GM23338 (cell line): ENCODE results near the gene BID. TPM values are rescaled to one million over a fixed set of nuclear protein-coding genes. Genes with fewer than 3 reads are reported as not detected.

Experiments used
- ATAC-seq: fragments of 200-7000 bp; cut with Tn5 transposase; 3 replicates; pipeline ENCODE4 v1.9.1; 2020
- DNase-seq: peaks from one replicate; pipeline ENCODE4 v3.0.0-alpha.2; 2015; ENCODE audit warnings: low spot score
- H2AFZ ChIP-seq: fragments of 200-600 bp; sonication (generic); 2 replicates; pipeline ENCODE4 v1.8.0; 2016; ENCODE audit warnings: antibody characterized with exemption, mild to moderate bottlenecking, moderate library complexity
- H3F3A ChIP-seq: fragments of 200-600 bp; sonication (generic); replicated peaks from 2 replicates; pipeline ENCODE4 v1.8.0; 2017; ENCODE audit warnings: antibody characterized with exemption, mixed run types, low read depth
- H3K27ac ChIP-seq: fragments of 200-600 bp; sonication (generic); 2 replicates; pipeline ENCODE4 v1.6.1; 2016; ENCODE audit warnings: low read depth
- H3K27me3 ChIP-seq: fragments of 200-600 bp; sonication (generic); 2 replicates; pipeline ENCODE4 v1.8.0; 2016; ENCODE audit warnings: mild to moderate bottlenecking, mixed run types, moderate library complexity; ENCODE audit not compliant: insufficient read depth
- H3K36me3 ChIP-seq: fragments of 200-600 bp; sonication (generic); 2 replicates; pipeline ENCODE4 v1.8.0; 2016; ENCODE audit warnings: mild to moderate bottlenecking; ENCODE audit not compliant: insufficient read depth
- H3K4me1 ChIP-seq: fragments of 200-600 bp; sonication (generic); 2 replicates; pipeline ENCODE4 v1.8.0; 2016; ENCODE audit warnings: mild to moderate bottlenecking, moderate library complexity; ENCODE audit not compliant: insufficient read depth
- H3K4me2 ChIP-seq: fragments of 200-600 bp; sonication (generic); 2 replicates; pipeline ENCODE4 v1.7.1; 2017; ENCODE audit warnings: mixed run types
- H3K4me3 ChIP-seq: fragments of 200-600 bp; sonication (generic); 2 replicates; pipeline ENCODE4 v1.6.1; 2016; ENCODE audit warnings: mixed run types
- H3K79me2 ChIP-seq: fragments of 200-600 bp; sonication (generic); replicated peaks from 2 replicates; pipeline ENCODE4 v1.8.0; 2017; ENCODE audit warnings: mild to moderate bottlenecking; ENCODE audit not compliant: insufficient read depth
- H3K9me2 ChIP-seq: fragments of 200-600 bp; sonication (generic); 2 replicates; pipeline ENCODE4 v1.8.0; 2017; ENCODE audit not compliant: insufficient read depth
- H4K20me1 ChIP-seq: fragments of 200-600 bp; sonication (generic); replicated peaks from 2 replicates; pipeline ENCODE4 v1.8.0; 2017; ENCODE audit warnings: mild to moderate bottlenecking; ENCODE audit not compliant: insufficient read depth
- H3K27ac Mint-ChIP-seq: 2 replicates; pipeline ENCODE4 v1.8.0; 2020; ENCODE audit warnings: inconsistent platforms, mild to moderate bottlenecking, moderate library complexity, mixed read lengths
- H3K27me3 Mint-ChIP-seq: 3 replicates; pipeline ENCODE4 v1.8.0; 2022; ENCODE audit warnings: low read depth, mild to moderate bottlenecking, moderate library complexity, mixed read lengths, inconsistent platforms; ENCODE audit not compliant: insufficient read depth, poor library complexity
- H3K36me3 Mint-ChIP-seq: 3 replicates; pipeline ENCODE4 v1.8.0; 2021; ENCODE audit warnings: low read depth, mild to moderate bottlenecking, inconsistent platforms, moderate library complexity, mixed read lengths
- H3K4me1 Mint-ChIP-seq: 3 replicates; pipeline ENCODE4 v1.8.0; 2020; ENCODE audit warnings: mild to moderate bottlenecking, inconsistent platforms, mixed read lengths
- H3K4me3 Mint-ChIP-seq: 3 replicates; pipeline ENCODE4 v1.8.0; 2021; ENCODE audit warnings: moderate library complexity, mild to moderate bottlenecking, inconsistent platforms, mixed read lengths
- H3K9me3 Mint-ChIP-seq: 3 replicates; pipeline ENCODE4 v1.8.0; 2020; ENCODE audit warnings: moderate library complexity, mild to moderate bottlenecking, inconsistent platforms, mixed read lengths
- CREB1 ChIP-seq: fragments of 250-450 bp; sonication (Bioruptor Pico); IDR thresholded peaks from 2 replicates; pipeline ENCODE4 v1.5.0; 2020; ENCODE audit warnings: low read depth, mild to moderate bottlenecking, moderate library complexity
- EZH2 ChIP-seq: fragments of 200-600 bp; sonication (generic); IDR thresholded peaks from one replicate; pipeline ENCODE4 v1.8.0; 2017; ENCODE audit warnings: antibody characterized with exemption, mild to moderate bottlenecking, low read depth; ENCODE audit not compliant: unreplicated experiment
- EZH2phosphoT487 ChIP-seq: fragments of 200-600 bp; sonication (generic); IDR thresholded peaks from one replicate; pipeline ENCODE4 v1.8.1; 2018; ENCODE audit warnings: antibody characterized with exemption; ENCODE audit not compliant: unreplicated experiment
- JUNB ChIP-seq: IDR thresholded peaks from one replicate; pipeline ENCODE4 v1.6.1; 2016; ENCODE audit warnings: antibody characterized with exemption; ENCODE audit not compliant: unreplicated experiment
- NANOG ChIP-seq: IDR thresholded peaks from 2 replicates; pipeline ENCODE4 v1.6.1; 2016; ENCODE audit warnings: antibody characterized with exemption, borderline replicate concordance
- POLR2AphosphoS5 ChIP-seq: IDR thresholded peaks from 2 replicates; pipeline ENCODE4 v1.6.1; 2016; ENCODE audit warnings: antibody characterized with exemption, low read depth
- STAT1 ChIP-seq: IDR thresholded peaks from one replicate; pipeline ENCODE4 v1.6.1; 2016; ENCODE audit warnings: antibody characterized with exemption; ENCODE audit not compliant: unreplicated experiment
- ZNF114 ChIP-seq: fragments of 250-450 bp; sonication (Bioruptor Pico); IDR thresholded peaks from 2 replicates; pipeline ENCODE4 v1.5.0; 2020; ENCODE audit warnings: mild to moderate bottlenecking, moderate library complexity
- ZNF331 ChIP-seq: fragments of 250-450 bp; sonication (Bioruptor Pico); IDR thresholded peaks from 2 replicates; pipeline ENCODE4 v1.5.0; 2020; ENCODE audit warnings: low read depth, mild to moderate bottlenecking, moderate library complexity
- polyA plus RNA-seq: library from polyadenylated mRNA; unstranded; fragments of >200 nt; fragmentation: Nextera tagmentation; extraction: Ambion mirVana; gene quantifications from 2 replicates; pipeline ENCODE4 v1.2.1, GENCODE V29; 2016
- total RNA-seq: library from RNA; depleted of rRNA; stranded (reverse); fragments of >200 nt; shearing (Covaris generic); gene quantifications from 2 replicates; pipeline ENCODE4 v1.2.3, GENCODE V29; 2014
- TF ChIP-seq, protein P1 (sequence below), 2 experiments: fragments of 200-600 bp in 1 of 2; sonication (generic) in 1 of 2; conservative IDR thresholded peaks; 2 replicates each; pipeline versions ENCODE4 v1.5.1 to v1.6.1; 2016 to 2017; ENCODE audit warnings: antibody characterized with exemption in 2 of 2, low read depth in 2 of 2, mild to moderate bottlenecking in 2 of 2, moderate library complexity in 1 of 2
- TF ChIP-seq, protein P2 (sequence below): fragments of 250-450 bp; sonication (Bioruptor Pico); IDR thresholded peaks from 2 replicates; pipeline ENCODE4 v1.5.0; 2020; ENCODE audit warnings: mild to moderate bottlenecking, moderate library complexity
- TF ChIP-seq, protein P3 (sequence below): IDR thresholded peaks from 2 replicates; pipeline ENCODE4 v1.6.1; 2016; ENCODE audit warnings: antibody characterized with exemption
- TF ChIP-seq, protein P4 (sequence below): IDR thresholded peaks from one replicate; pipeline ENCODE4 v1.6.1; 2018; ENCODE audit warnings: antibody characterized with exemption; ENCODE audit not compliant: unreplicated experiment

The BID gene
- total and polyA plus RNA-seq, 2 experiments from 2014 or later, result 65.1 to 125 TPM

DNA sequence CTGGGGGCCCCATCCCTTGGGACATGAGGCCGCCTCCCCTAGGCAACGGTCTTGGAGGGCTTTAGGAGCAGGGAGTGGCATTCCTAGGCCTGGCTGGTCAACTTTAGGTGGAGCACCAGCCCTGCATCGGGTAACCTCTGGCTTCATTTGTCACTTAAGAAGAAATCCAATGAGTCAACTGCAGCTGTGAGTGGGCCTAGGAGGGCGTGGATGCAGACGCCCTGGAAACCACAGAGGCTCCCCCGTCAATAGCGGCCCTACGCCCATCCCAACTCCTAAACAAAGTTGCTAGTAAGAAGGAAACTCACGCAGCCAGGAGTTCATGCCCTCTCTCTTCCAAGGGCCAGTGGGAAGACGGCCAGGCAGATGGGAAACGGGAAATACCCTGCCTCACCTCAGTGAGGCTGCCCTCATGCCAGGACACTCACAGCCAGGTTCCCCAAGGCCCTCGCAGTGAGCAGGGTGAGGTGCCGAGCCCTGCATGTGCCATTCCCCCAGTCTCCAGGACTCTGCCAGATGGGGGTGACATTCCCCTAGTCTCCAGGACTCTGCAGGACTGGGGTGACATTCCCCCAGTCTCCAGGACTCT, 20.8 kb downstream of the BID start (continued):
- TF ChIP-seq POLR2AphosphoS5, result no peak

DNA sequence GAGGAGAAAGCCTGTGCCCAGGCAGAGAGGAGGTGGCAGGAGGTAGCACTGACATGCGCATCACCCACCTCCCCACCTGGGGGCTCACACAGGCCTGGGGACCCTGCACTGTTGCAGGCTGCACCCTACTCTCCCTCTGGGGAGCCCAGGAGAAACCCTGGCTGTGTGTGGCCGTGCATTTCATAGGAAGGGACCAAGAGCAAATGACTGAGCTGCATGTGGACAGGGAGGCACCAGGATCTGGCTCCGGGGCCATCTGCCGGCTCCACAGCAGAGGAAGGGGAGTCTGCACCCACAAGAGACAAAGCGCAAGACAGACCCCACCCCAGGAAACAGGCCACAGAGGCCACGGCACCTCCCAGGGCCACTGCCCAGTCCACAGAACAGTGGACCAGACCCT, 22.7 kb downstream of the BID start:
- Mint-ChIP-seq H3K4me1 (peaks cover under 1% of the 10 kb centered on the region; the same call in 1 of the 3 replicates), H3K36me3 (0 out of 3 replicates have a peak, but pooled peaks cover 3% of the 10 kb centered on the region), H3K27ac (peak overlapping the region; percentile 46; the same call in 1 of the 2 replicates), H3K9me3 (no peaks in the 10 kb centered on the region), H3K27me3 (peaks cover 11% of the 10 kb centered on the region), H3K4me3 (no peak overlapping the region)
- DNase-seq, result no peak
- TF ChIP-seq NANOG (no peak), POLR2AphosphoS5 (no peak), EZH2 (no peak), JUNB (no peak), ZNF114 (CRISPR knock-in tag) (no peak), CREB1 (CRISPR knock-in tag) (no peak), ZNF331 (no peak), STAT1 (no peak), EZH2phosphoT487 (no peak)
- TF ChIP-seq, protein P1, sequence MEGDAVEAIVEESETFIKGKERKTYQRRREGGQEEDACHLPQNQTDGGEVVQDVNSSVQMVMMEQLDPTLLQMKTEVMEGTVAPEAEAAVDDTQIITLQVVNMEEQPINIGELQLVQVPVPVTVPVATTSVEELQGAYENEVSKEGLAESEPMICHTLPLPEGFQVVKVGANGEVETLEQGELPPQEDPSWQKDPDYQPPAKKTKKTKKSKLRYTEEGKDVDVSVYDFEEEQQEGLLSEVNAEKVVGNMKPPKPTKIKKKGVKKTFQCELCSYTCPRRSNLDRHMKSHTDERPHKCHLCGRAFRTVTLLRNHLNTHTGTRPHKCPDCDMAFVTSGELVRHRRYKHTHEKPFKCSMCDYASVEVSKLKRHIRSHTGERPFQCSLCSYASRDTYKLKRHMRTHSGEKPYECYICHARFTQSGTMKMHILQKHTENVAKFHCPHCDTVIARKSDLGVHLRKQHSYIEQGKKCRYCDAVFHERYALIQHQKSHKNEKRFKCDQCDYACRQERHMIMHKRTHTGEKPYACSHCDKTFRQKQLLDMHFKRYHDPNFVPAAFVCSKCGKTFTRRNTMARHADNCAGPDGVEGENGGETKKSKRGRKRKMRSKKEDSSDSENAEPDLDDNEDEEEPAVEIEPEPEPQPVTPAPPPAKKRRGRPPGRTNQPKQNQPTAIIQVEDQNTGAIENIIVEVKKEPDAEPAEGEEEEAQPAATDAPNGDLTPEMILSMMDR (conservative IDR thresholded peaks at IDR 0.05; ENCODE audit: low read depth in 2 of 2), result no peak
- TF ChIP-seq, protein P2, sequence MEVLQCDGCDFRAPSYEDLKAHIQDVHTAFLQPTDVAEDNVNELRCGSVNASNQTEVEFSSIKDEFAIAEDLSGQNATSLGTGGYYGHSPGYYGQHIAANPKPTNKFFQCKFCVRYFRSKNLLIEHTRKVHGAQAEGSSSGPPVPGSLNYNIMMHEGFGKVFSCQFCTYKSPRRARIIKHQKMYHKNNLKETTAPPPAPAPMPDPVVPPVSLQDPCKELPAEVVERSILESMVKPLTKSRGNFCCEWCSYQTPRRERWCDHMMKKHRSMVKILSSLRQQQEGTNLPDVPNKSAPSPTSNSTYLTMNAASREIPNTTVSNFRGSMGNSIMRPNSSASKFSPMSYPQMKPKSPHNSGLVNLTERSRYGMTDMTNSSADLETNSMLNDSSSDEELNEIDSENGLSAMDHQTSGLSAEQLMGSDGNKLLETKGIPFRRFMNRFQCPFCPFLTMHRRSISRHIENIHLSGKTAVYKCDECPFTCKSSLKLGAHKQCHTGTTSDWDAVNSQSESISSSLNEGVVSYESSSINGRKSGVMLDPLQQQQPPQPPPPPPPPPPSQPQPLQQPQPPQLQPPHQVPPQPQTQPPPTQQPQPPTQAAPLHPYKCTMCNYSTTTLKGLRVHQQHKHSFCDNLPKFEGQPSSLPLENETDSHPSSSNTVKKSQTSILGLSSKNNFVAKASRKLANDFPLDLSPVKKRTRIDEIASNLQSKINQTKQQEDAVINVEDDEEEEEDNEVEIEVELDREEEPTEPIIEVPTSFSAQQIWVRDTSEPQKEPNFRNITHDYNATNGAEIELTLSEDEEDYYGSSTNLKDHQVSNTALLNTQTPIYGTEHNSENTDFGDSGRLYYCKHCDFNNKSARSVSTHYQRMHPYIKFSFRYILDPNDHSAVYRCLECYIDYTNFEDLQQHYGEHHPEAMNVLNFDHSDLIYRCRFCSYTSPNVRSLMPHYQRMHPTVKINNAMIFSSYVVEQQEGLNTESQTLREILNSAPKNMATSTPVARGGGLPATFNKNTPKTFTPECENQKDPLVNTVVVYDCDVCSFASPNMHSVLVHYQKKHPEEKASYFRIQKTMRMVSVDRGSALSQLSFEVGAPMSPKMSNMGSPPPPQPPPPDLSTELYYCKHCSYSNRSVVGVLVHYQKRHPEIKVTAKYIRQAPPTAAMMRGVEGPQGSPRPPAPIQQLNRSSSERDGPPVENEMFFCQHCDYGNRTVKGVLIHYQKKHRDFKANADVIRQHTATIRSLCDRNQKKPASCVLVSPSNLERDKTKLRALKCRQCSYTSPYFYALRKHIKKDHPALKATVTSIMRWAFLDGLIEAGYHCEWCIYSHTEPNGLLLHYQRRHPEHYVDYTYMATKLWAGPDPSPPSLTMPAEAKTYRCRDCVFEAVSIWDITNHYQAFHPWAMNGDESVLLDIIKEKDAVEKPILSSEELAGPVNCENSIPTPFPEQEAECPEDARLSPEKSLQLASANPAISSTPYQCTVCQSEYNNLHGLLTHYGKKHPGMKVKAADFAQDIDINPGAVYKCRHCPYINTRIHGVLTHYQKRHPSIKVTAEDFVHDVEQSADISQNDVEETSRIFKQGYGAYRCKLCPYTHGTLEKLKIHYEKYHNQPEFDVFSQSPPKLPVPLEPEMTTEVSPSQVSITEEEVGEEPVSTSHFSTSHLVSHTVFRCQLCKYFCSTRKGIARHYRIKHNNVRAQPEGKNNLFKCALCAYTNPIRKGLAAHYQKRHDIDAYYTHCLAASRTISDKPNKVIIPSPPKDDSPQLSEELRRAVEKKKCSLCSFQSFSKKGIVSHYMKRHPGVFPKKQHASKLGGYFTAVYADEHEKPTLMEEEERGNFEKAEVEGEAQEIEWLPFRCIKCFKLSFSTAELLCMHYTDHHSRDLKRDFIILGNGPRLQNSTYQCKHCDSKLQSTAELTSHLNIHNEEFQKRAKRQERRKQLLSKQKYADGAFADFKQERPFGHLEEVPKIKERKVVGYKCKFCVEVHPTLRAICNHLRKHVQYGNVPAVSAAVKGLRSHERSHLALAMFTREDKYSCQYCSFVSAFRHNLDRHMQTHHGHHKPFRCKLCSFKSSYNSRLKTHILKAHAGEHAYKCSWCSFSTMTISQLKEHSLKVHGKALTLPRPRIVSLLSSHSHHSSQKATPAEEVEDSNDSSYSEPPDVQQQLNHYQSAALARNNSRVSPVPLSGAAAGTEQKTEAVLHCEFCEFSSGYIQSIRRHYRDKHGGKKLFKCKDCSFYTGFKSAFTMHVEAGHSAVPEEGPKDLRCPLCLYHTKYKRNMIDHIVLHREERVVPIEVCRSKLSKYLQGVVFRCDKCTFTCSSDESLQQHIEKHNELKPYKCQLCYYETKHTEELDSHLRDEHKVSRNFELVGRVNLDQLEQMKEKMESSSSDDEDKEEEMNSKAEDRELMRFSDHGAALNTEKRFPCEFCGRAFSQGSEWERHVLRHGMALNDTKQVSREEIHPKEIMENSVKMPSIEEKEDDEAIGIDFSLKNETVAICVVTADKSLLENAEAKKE (CRISPR knock-in tag), result no peak
- TF ChIP-seq, protein P3, sequence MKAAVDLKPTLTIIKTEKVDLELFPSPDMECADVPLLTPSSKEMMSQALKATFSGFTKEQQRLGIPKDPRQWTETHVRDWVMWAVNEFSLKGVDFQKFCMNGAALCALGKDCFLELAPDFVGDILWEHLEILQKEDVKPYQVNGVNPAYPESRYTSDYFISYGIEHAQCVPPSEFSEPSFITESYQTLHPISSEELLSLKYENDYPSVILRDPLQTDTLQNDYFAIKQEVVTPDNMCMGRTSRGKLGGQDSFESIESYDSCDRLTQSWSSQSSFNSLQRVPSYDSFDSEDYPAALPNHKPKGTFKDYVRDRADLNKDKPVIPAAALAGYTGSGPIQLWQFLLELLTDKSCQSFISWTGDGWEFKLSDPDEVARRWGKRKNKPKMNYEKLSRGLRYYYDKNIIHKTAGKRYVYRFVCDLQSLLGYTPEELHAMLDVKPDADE, result no peak
- TF ChIP-seq, protein P4, sequence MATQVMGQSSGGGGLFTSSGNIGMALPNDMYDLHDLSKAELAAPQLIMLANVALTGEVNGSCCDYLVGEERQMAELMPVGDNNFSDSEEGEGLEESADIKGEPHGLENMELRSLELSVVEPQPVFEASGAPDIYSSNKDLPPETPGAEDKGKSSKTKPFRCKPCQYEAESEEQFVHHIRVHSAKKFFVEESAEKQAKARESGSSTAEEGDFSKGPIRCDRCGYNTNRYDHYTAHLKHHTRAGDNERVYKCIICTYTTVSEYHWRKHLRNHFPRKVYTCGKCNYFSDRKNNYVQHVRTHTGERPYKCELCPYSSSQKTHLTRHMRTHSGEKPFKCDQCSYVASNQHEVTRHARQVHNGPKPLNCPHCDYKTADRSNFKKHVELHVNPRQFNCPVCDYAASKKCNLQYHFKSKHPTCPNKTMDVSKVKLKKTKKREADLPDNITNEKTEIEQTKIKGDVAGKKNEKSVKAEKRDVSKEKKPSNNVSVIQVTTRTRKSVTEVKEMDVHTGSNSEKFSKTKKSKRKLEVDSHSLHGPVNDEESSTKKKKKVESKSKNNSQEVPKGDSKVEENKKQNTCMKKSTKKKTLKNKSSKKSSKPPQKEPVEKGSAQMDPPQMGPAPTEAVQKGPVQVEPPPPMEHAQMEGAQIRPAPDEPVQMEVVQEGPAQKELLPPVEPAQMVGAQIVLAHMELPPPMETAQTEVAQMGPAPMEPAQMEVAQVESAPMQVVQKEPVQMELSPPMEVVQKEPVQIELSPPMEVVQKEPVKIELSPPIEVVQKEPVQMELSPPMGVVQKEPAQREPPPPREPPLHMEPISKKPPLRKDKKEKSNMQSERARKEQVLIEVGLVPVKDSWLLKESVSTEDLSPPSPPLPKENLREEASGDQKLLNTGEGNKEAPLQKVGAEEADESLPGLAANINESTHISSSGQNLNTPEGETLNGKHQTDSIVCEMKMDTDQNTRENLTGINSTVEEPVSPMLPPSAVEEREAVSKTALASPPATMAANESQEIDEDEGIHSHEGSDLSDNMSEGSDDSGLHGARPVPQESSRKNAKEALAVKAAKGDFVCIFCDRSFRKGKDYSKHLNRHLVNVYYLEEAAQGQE, result no peak
- Histone ChIP-seq H3K27ac (no peak overlapping the region), H3K9me2 (no peaks in the 10 kb centered on the region), H2AFZ (no peak overlapping the region), H3K36me3 (no peaks in the 10 kb centered on the region), H3K79me2 (peaks cover 7% of the 10 kb centered on the region; the same call in 1 of the 2 replicates), H3K4me1 (no peaks in the 10 kb centered on the region), H3F3A (peaks cover 7% of the 10 kb centered on the region; the same call in 1 of the 2 replicates), H4K20me1 (no peaks in the 10 kb centered on the region), H3K27me3 (no peaks in the 10 kb centered on the region), H3K4me3 (no peak overlapping the region), H3K4me2 (no peak overlapping the region)
- peak; percentile 6; the same call in 1 of the 3 replicates for ATAC-seq
